ENCODE data around the gene PCDHB11. TPM values are rescaled to one million over a fixed set of nuclear protein-coding genes. Genes with fewer than 3 reads are reported as not detected.
A peak's percentile ranks its signal among the peaks of the same experiment; 100 is the strongest.
"Not testable (repeated sequence)": the region's sequence is repeated elsewhere in the genome, so short reads cannot be mapped to it uniquely, and the experiment has no call there.

Gene PCDHB11
- total RNA-seq, 1 experiment from 2014 or later: 0.55 TPM

DNA sequence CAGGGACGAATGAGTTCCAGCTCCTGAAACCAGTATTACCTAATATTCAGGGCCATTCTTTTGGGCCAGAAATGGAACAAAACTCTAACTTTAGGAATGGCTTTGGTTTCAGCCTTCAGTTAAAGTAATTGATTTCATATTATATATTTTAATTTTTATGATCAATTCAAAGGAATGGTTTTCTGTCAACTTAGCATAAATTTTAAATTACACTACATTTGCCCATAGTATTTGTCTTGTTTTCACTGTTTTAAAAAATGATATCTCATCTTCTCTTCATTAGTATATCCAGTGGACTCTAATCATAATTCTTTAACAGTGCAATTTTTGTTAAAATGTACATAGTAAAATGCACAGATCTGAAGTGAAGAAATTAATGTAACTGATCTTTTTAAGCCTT, 19.1 kb upstream of the PCDHB11 start:
- in situ Hi-C loops (cut with HindIII; ENCODE audit: low pct_unique_long_range_greater_than_20kb, low sequenced_read_pairs): no loop called here
- DNase-seq (ENCODE audit: low read depth, low spot score): no peak

DNA sequence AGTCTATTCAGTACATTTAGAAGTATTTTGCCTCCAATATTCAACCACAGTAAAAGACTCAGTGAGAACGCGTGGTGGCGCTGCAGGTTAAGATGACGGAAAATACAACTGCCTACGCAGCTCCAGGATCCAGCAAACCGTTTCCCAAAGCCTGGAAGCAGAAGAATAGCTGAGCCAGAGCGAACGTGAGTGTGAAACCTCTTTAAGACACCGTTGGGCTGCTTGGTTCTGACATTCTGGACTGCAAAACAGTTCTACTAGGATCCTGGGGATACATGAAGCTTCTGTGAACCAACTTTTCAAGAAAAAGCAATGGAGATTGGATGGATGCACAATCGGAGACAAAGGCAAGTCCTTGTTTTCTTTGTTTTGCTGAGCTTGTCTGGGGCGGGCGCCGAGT, 17.2 kb upstream of the PCDHB11 start, which contains the start of gene PCDHB16:
Gene PCDHB16 (plus strand): TSS at position 140 of the 400 bp plus-strand sequence. CDS start 173 bp downstream, at position 313.
- in situ Hi-C loops (cut with HindIII; ENCODE audit: low pct_unique_long_range_greater_than_20kb, low sequenced_read_pairs): no loop called here
- peak; percentile 75 for DNase-seq (ENCODE audit: low read depth, low spot score)

DNA sequence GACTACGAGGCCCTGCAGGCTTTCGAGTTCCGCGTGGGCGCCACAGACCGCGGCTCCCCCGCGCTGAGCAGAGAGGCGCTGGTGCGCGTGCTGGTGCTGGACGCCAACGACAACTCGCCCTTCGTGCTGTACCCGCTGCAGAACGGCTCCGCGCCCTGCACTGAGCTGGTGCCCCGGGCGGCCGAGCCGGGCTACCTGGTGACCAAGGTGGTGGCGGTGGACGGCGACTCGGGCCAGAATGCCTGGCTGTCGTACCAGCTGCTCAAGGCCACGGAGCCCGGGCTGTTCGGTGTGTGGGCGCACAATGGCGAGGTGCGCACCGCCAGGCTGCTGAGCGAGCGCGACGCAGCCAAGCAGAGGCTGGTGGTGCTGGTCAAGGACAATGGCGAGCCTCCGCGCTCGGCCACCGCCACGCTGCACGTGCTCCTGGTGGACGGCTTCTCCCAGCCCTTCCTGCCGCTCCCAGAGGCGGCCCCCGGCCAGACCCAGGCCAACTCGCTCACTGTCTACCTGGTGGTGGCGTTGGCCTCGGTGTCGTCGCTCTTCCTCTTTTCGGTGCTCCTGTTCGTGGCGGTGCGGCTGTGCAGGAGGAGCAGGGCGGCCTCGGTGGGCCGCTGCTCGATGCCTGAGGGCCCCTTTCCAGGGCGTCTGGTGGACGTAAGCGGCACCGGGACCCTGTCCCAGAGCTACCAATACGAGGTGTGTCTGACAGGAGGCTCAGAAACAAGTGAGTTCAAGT, 15.1 kb upstream of the PCDHB11 start:
- in situ Hi-C loops (cut with HindIII; ENCODE audit: low pct_unique_long_range_greater_than_20kb, low sequenced_read_pairs); DNase-seq (ENCODE audit: low read depth, low spot score): not testable (repeated sequence)

DNA sequence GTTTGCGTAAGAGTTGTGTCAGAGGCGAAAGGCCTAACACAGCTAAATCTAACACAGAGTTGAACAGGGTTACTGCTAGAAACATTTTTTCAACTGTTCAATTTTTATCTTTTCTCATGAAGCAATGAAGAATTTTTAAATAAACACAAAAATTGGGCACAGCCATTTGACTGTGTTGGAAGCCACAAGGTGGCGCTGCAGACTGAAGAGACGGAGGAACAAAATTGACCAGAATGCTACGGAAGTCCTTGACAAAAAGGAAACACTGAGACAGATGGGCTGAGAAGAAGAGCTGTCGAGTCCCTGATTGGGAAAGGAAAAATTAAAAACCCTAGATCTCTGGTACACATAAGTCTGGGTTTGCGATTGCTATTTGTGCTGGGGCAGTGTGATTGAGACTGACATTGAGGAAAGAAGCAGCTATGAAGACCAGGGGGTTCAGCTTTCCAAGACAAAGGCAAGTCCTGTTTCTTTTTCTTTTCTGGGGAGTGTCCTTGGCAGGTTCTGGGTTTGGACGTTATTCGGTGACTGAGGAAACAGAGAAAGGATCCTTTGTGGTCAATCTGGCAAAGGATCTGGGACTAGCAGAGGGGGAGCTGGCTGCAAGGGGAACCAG, 12.4 kb upstream of the PCDHB11 start, which contains the start of gene PCDHB9:
Gene PCDHB9 (plus strand): TSS at position 265 of the 616 bp plus-strand sequence. CDS start 158 bp downstream, at position 423.
- in situ Hi-C loops (cut with HindIII; ENCODE audit: low pct_unique_long_range_greater_than_20kb, low sequenced_read_pairs): no loop called here

DNA sequence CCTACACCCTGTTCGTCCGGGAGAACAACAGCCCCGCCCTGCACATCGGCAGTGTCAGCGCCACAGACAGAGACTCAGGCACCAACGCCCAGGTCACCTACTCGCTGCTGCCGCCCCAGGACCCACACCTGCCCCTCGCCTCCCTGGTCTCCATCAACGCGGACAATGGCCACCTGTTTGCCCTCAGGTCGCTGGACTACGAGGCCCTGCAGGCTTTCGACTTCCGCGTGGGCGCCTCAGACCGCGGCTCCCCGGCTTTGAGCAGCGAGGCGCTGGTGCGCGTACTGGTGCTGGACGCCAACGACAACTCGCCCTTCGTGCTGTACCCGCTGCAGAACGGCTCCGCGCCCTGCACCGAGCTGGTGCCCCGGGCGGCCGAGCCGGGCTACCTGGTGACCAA, 10.7 kb upstream of the PCDHB11 start:
- in situ Hi-C loops (cut with HindIII; ENCODE audit: low pct_unique_long_range_greater_than_20kb, low sequenced_read_pairs); DNase-seq (ENCODE audit: low read depth, low spot score): not testable (repeated sequence)

More for the DNA sequence above, 12.4 kb upstream of the PCDHB11 start, which contains the start of gene PCDHB9:
- DNase-seq (ENCODE audit: low read depth, low spot score): peak; percentile 48

DNA sequence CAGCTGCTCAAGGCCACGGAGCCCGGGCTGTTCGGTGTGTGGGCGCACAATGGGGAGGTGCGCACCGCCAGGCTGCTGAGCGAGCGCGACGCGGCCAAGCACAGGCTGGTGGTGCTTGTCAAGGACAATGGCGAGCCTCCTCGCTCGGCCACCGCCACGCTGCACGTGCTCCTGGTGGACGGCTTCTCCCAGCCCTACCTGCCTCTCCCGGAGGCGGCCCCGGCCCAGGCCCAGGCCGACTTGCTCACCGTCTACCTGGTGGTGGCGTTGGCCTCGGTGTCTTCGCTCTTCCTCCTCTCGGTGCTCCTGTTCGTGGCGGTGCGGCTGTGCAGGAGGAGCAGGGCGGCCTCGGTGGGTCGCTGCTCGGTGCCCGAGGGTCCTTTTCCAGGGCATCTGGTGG, 10.3 kb upstream of the PCDHB11 start:
- DNase-seq (ENCODE audit: low read depth, low spot score); in situ Hi-C loops (cut with HindIII; ENCODE audit: low pct_unique_long_range_greater_than_20kb, low sequenced_read_pairs): not testable (repeated sequence)

DNA sequence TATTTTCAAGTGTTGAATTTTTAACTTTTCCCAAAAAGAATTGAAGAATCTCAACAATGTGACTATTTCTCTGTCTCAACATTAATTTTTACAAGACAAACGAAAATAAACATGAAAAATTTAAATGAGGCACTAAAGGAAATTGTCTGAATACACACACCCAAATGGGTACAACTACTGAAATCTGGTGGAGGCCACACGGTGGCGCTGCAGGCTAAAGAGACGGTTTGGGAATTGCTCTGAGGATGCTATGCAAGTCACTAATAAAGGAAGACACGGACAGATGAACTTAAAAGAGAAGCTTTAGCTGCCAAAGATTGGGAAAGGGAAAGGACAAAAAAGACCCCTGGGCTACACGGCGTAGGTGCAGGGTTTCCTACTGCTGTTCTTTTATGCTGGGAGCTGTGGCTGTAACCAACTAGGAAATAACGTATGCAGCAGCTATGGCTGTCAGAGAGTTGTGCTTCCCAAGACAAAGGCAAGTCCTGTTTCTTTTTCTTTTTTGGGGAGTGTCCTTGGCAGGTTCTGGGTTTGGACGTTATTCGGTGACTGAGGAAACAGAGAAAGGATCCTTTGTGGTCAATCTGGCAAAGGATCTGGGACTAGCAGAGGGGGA, 7.2 kb upstream of the PCDHB11 start, which contains the start of gene PCDHB10:
Gene PCDHB10 (plus strand): TSS at position 244 of the 616 bp plus-strand sequence. CDS start 200 bp downstream, at position 444.
- peak; percentile 66 for DNase-seq (ENCODE audit: low read depth, low spot score)
- in situ Hi-C loops (cut with HindIII; ENCODE audit: low pct_unique_long_range_greater_than_20kb, low sequenced_read_pairs): no loop called here

DNA sequence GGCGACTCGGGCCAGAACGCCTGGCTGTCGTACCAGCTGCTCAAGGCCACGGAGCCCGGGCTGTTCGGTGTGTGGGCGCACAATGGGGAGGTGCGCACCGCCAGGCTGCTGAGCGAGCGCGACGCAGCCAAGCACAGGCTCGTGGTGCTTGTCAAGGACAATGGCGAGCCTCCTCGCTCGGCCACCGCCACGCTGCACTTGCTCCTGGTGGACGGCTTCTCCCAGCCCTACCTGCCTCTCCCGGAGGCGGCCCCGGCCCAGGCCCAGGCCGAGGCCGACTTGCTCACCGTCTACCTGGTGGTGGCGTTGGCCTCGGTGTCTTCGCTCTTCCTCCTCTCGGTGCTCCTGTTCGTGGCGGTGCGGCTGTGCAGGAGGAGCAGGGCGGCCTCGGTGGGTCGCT, 5.1 kb upstream of the PCDHB11 start:
- in situ Hi-C loops (cut with HindIII; ENCODE audit: low pct_unique_long_range_greater_than_20kb, low sequenced_read_pairs); DNase-seq (ENCODE audit: low read depth, low spot score): not testable (repeated sequence)

DNA sequence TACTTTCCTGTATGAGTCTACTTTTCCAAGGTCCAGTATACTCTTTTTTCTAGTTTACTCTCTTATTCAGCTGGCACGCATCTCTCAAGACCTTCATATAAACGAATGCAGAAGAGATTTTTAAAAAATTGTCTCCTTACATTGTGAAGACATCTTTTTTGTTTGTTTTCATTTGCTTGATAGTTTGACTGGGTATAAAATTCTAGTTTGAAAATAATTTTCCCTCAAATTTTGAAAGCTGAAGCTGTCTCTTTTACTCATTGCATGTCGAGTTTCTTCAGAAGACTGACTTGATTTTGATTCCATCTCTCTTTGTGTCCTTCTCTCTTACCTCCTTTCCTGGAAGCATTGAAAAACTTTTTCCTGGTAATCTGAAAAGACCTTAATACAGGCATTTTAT, 3.1 kb upstream of the PCDHB11 start:
- in situ Hi-C loops (cut with HindIII; ENCODE audit: low pct_unique_long_range_greater_than_20kb, low sequenced_read_pairs): no loop called here
- DNase-seq (ENCODE audit: low read depth, low spot score): no peak

DNA sequence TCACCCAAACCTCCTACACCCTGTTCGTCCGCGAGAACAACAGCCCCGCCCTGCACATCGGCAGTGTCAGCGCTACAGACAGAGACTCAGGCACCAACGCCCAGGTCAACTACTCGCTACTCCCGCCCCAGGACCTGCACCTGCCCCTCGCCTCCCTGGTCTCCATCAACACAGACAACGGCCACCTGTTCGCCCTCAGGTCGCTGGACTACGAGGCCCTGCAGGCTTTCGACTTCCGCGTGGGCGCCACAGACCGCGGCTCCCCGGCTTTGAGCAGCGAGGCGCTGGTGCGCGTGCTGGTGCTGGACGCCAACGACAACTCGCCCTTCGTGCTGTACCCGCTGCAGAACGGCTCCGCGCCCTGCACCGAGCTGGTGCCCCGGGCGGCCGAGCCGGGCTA, 1.7 kb downstream of the PCDHB11 start:
- in situ Hi-C loops (cut with HindIII; ENCODE audit: low pct_unique_long_range_greater_than_20kb, low sequenced_read_pairs); DNase-seq (ENCODE audit: low read depth, low spot score): not testable (repeated sequence)

DNA sequence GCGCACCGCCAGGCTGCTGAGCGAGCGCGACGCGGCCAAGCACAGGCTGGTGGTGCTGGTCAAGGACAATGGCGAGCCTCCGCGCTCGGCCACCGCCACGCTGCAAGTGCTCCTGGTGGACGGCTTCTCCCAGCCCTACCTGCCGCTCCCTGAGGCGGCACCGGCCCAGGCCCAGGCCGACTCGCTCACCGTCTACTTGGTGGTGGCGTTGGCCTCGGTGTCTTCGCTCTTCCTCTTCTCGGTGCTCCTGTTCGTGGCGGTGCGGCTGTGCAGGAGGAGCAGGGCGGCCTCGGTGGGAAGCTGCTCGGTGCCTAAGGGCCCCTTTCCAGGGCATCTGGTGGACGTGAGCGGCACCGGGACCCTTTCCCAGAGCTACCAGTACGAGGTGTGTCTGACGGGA, 2.2 kb downstream of the PCDHB11 start:
- DNase-seq (ENCODE audit: low read depth, low spot score); in situ Hi-C loops (cut with HindIII; ENCODE audit: low pct_unique_long_range_greater_than_20kb, low sequenced_read_pairs): not testable (repeated sequence)

DNA sequence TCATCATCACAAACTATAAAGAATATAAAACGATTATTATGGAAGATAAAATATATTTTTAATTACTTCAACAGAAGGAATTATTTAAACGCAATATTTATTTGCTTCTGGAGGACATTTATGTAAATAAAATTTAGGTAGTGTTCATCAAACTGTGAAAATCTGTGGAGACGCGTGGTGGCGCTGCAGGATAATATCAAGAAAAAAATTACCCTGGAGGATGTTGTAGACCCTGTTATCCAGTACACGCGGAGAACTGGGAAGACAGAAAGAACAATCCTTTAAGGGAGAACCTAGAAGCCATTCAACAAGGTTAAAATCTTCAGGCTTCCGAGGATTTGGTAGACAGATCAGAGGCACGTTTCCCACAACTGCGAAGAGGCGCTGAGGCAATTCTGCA, 9.1 kb downstream of the PCDHB11 start, which contains the start of gene PCDHB12:
Gene PCDHB12 (plus strand): TSS at position 242 of the 400 bp plus-strand sequence. CDS start 189 bp downstream, outside the sequence.
- in situ Hi-C loops (cut with HindIII; ENCODE audit: low pct_unique_long_range_greater_than_20kb, low sequenced_read_pairs): no loop called here
- DNase-seq (ENCODE audit: low read depth, low spot score): peak; percentile 55

DNA sequence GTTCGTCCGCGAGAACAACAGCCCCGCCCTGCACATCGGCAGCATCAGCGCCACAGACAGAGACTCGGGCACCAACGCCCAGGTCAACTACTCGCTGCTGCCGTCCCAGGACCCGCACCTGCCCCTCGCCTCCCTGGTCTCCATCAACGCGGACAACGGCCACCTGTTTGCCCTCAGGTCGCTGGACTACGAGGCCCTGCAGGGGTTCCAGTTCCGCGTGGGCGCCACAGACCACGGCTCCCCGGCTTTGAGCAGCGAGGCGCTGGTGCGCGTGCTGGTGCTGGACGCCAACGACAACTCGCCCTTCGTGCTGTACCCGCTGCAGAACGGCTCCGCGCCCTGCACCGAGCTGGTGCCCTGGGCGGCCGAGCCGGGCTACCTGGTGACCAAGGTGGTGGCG, 10.9 kb downstream of the PCDHB11 start:
- in situ Hi-C loops (cut with HindIII; ENCODE audit: low pct_unique_long_range_greater_than_20kb, low sequenced_read_pairs): not testable (repeated sequence)

DNA sequence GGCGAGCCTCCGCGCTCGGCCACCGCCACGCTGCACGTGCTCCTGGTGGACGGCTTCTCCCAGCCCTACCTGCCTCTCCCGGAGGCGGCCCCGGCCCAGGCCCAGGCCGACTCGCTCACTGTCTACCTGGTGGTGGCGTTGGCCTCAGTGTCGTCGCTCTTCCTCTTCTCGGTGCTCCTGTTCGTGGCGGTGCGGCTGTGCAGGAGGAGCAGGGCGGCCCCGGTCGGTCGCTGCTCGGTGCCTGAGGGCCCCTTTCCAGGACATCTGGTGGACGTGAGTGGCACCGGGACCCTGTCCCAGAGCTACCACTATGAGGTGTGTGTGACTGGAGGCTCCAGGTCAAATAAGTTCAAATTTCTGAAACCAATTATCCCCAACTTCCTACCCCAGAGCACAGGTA, 11.4 kb downstream of the PCDHB11 start:
- in situ Hi-C loops (cut with HindIII; ENCODE audit: low pct_unique_long_range_greater_than_20kb, low sequenced_read_pairs); DNase-seq (ENCODE audit: low read depth, low spot score): not testable (repeated sequence)

More for the DNA sequence above, 10.9 kb downstream of the PCDHB11 start:
- DNase-seq (ENCODE audit: low read depth, low spot score): not testable (repeated sequence)

DNA sequence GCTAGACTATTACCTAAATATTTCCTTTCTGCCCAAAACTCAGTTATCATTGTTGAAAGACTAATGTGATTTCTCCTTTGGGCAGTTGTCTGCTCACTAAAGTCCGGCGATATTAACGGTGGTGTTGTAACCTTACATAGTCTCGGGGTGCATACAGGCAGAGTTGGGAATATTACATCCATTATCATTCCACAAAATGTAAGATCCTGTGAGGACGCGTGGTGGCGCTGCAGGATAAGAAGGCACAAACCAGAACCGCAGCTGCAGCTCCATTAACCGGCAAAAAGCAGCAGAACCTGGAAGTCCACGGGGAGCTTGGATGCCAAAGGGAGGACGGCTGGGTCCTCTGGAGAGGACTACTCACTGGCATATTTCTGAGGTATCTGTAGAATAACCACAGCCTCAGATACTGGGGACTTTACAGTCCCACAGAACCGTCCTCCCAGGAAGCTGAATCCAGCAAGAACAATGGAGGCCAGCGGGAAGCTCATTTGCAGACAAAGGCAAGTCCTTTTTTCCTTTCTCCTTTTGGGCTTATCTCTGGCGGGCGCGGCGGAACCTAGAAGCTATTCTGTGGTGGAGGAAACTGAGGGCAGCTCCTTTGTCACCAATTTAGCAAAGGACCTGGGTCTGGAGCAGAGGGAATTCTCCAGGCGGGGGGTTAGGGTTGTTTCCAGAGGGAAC, 14.4 kb downstream of the PCDHB11 start, which contains the start of gene PCDHB13:
Gene PCDHB13 (plus strand): TSS at position 264 of the 684 bp plus-strand sequence. CDS start 205 bp downstream, at position 469.
- in situ Hi-C loops (cut with HindIII; ENCODE audit: low pct_unique_long_range_greater_than_20kb, low sequenced_read_pairs): not testable (repeated sequence)
- DNase-seq (ENCODE audit: low read depth, low spot score): peak; percentile 47

DNA sequence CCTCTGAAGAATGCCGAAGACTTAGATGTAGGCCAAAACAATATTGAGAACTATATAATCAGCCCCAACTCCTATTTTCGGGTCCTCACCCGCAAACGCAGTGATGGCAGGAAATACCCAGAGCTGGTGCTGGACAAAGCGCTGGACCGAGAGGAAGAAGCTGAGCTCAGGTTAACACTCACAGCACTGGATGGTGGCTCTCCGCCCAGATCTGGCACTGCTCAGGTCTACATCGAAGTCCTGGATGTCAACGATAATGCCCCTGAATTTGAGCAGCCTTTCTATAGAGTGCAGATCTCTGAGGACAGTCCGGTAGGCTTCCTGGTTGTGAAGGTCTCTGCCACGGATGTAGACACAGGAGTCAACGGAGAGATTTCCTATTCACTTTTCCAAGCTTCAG, 15.2 kb downstream of the PCDHB11 start:
- in situ Hi-C loops (cut with HindIII; ENCODE audit: low pct_unique_long_range_greater_than_20kb, low sequenced_read_pairs); DNase-seq (ENCODE audit: low read depth, low spot score): not testable (repeated sequence)

DNA sequence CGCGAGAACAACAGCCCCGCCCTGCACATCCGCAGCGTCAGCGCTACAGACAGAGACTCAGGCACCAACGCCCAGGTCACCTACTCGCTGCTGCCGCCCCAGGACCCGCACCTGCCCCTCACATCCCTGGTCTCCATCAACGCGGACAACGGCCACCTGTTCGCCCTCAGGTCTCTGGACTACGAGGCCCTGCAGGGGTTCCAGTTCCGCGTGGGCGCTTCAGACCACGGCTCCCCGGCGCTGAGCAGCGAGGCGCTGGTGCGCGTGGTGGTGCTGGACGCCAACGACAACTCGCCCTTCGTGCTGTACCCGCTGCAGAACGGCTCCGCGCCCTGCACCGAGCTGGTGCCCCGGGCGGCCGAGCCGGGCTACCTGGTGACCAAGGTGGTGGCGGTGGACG, 16.1 kb downstream of the PCDHB11 start:
- in situ Hi-C loops (cut with HindIII; ENCODE audit: low pct_unique_long_range_greater_than_20kb, low sequenced_read_pairs); DNase-seq (ENCODE audit: low read depth, low spot score): not testable (repeated sequence)

Measured in SK-MEL-5 (cell line).